HepG2 (cell line): ENCODE results near the gene COX5B. TPM values are rescaled to one million over a fixed set of nuclear protein-coding genes. Genes with fewer than 3 reads are reported as not detected.

Experiments
- ATAC-seq: fragments of 200-7000 bp; cut with Tn5 transposase; 3 replicates; pipeline ENCODE4 v1.9.1; 2020; ENCODE audit warnings: mild to moderate bottlenecking, moderate library complexity
- BruUV-seq: library from RNA; stranded (reverse); fragments of 400-500 nt; replicated peaks from 2 replicates; lab custom pipeline; 2021; lab: Mats Ljungman, UMichigan
- CTCF ChIA-PET: fragments of 300-600 bp; formaldehyde crosslinking; extraction: SDS; loops from one replicate; lab custom pipeline; 2021; ENCODE audit warnings: low total read pairs, inconsistent platforms, low intra/inter-chr PET ratio; lab: Yijun Ruan, JAX
- POLR2A ChIA-PET: fragments of 350-600 bp; sonication (Branson Sonifier 250); formaldehyde crosslinking; loops from one replicate; lab custom pipeline; 2020; ENCODE audit warnings: antibody characterized with exemption, inconsistent platforms; lab: Yijun Ruan, JAX
- DNase-seq: peaks from one replicate; pipeline ENCODE4 v3.0.0-alpha.2; 2015; ENCODE audit warnings: low spot score
- FAIRE-seq: peaks from 3 replicates; lab custom pipeline; 2011; peaks lifted over from hg19 to GRCh38; lab: Jason Lieb, UNC
- H2AFZ ChIP-seq: one replicate; pipeline ENCODE4 v1.6.1; 2011; ENCODE audit warnings: low read length, inconsistent platforms
- H3K27ac ChIP-seq: fragments of 300-600 bp; 3 replicates; pipeline ENCODE4 v1.8.0; 2011; ENCODE audit warnings: mixed run types, mild to moderate bottlenecking, mixed read lengths, low read length, inconsistent platforms; ENCODE audit not compliant: insufficient read depth; ENCODE audit errors: extremely low read length
- H3K27me3 ChIP-seq, 2 experiments: fragments of 200-600 bp in 1 of 2; 2 replicates in 1 of 2; 3 replicates in 1 of 2; pipeline versions ENCODE4 v1.6.0 to v1.8.0; 2011; ENCODE audit warnings: low read length in 2 of 2, mild to moderate bottlenecking in 2 of 2, moderate library complexity in 2 of 2, inconsistent platforms in 1 of 2; ENCODE audit not compliant: insufficient read depth in 2 of 2, control insufficient read depth in 1 of 2
- H3K36me3 ChIP-seq, 2 experiments: fragments of 200-600 bp in 1 of 2; replicated peaks in 1 of 2; 2 replicates in 1 of 2; 3 replicates in 1 of 2; pipeline versions ENCODE4 v1.5.1 to v1.8.0; 2011; ENCODE audit warnings: low read length in 2 of 2, inconsistent platforms in 1 of 2; ENCODE audit not compliant: insufficient read depth in 2 of 2, control insufficient read depth in 1 of 2
- H3K4me1 ChIP-seq: 2 replicates; pipeline ENCODE4 v1.5.1; 2012; ENCODE audit warnings: low read length, inconsistent platforms; ENCODE audit not compliant: insufficient read depth
- H3K4me2 ChIP-seq: 2 replicates; pipeline ENCODE4 v1.6.0; 2011; ENCODE audit warnings: low read depth, low read length, inconsistent platforms
- H3K4me3 ChIP-seq, 3 experiments: fragments of 200-600 bp in 1 of 3; sonication (generic), shearing (Covaris generic) in 1 of 3; replicated peaks in 1 of 3; 2 replicates each; pipeline ENCODE4 v1.5.1; 2011 to 2016; ENCODE audit warnings: low read length in 3 of 3, inconsistent platforms in 2 of 3, low read depth in 2 of 3, mild to moderate bottlenecking in 2 of 3, control low read depth in 1 of 3, mixed read lengths in 1 of 3; ENCODE audit not compliant: insufficient read depth in 1 of 3
- H3K79me2 ChIP-seq: one replicate; pipeline ENCODE4 v1.6.1; 2011; ENCODE audit warnings: low read length, inconsistent platforms; ENCODE audit not compliant: insufficient read depth
- H3K9ac ChIP-seq: 2 replicates; pipeline ENCODE4 v1.6.0; 2011; ENCODE audit warnings: mild to moderate bottlenecking, low read depth, low read length, inconsistent platforms; ENCODE audit not compliant: insufficient read depth
- H3K9me3 ChIP-seq: 2 replicates; pipeline ENCODE4 v1.5.1; 2012; ENCODE audit warnings: mild to moderate bottlenecking, low read length
- H4K20me1 ChIP-seq: 2 replicates; pipeline ENCODE4 v1.6.0; 2011; ENCODE audit warnings: inconsistent platforms, mild to moderate bottlenecking, low read length, moderate library complexity; ENCODE audit not compliant: insufficient read depth
- FOXK1 ChIP-seq: sonication (generic); formaldehyde crosslinking; IDR thresholded peaks from 2 replicates; pipeline ENCODE4 v1.4.0; 2020; ENCODE audit warnings: low read depth, missing genetic modification reagents, borderline replicate concordance
- PRPF4 ChIP-seq: fragments of 200-400 bp; formaldehyde crosslinking; IDR thresholded peaks from 2 replicates; pipeline ENCODE4 v1.6.1; 2016; ENCODE audit warnings: low read length, low read depth; ENCODE audit not compliant: poor library complexity, severe bottlenecking
- RCOR2 ChIP-seq: IDR thresholded peaks from 2 replicates; pipeline ENCODE4 v1.6.1; 2016; ENCODE audit warnings: missing biosample characterization, missing genetic modification reagents
- SALL1 ChIP-seq: sonication (generic); formaldehyde crosslinking; IDR thresholded peaks from 2 replicates; pipeline ENCODE4 v1.8.0; 2022; ENCODE audit warnings: mild to moderate bottlenecking, missing genetic modification reagents
- SMYD3 ChIP-seq: sonication (generic); formaldehyde crosslinking; IDR thresholded peaks from 2 replicates; pipeline ENCODE4 v1.8.1; 2023; ENCODE audit warnings: mild to moderate bottlenecking, missing genetic modification reagents
- TARDBP ChIP-seq: sonication (generic); formaldehyde crosslinking; IDR thresholded peaks from 2 replicates; pipeline ENCODE4 v1.8.0; 2022; ENCODE audit warnings: mild to moderate bottlenecking, missing genetic modification reagents
- ZFP1 ChIP-seq: IDR thresholded peaks from 2 replicates; pipeline ENCODE4 v1.6.1; 2016
- ZNF597 ChIP-seq: sonication (generic); formaldehyde crosslinking; IDR thresholded peaks from 2 replicates; pipeline ENCODE4 v1.5.0; 2020; ENCODE audit warnings: missing genetic modification reagents
- ZNF646 ChIP-seq: sonication (generic); formaldehyde crosslinking; IDR thresholded peaks from 2 replicates; pipeline ENCODE4 v1.9.0; 2021; ENCODE audit warnings: mild to moderate bottlenecking, missing genetic modification reagents
- ZNF703 ChIP-seq: sonication (generic); formaldehyde crosslinking; IDR thresholded peaks from 2 replicates; pipeline ENCODE4 v1.5.1; 2020; ENCODE audit warnings: missing genetic modification reagents, mild to moderate bottlenecking, moderate library complexity, borderline replicate concordance
- WGBS: methylation state at CpG from one replicate; pipeline ENCODE4 v1.1.6; 2017; ENCODE audit warnings: low lambda C conversion rate; 5-methylcytosine and 5-hydroxymethylcytosine counted together
- in situ Hi-C: cut with HindIII; loops from 2 replicates; pipeline ENCODE4 v1.10.0; 2017; ENCODE audit warnings: low pct_unique_long_range_greater_than_20kb; ENCODE audit not compliant: extremely low pct_ligation_motif_present
- intact Hi-C: fragments of 100-400 bp; cut with micrococcal nuclease; formaldehyde crosslinking; loops from one replicate; pipeline ENCODE4 v1.10.0; 2022; ENCODE audit not compliant: unreplicated experiment
- polyA plus RNA-seq, 8 experiments: library from polyadenylated mRNA; depleted of rRNA in 3 of 8; stranded (reverse) in 7 of 8; unstranded in 1 of 8; fragments of >200 nt; fragmentation: Illumina TruSeq in 4 of 8; extraction: Trizol in 4 of 8; gene quantifications; 2 replicates each; pipeline versions ENCODE4 v1.2.1 to v1.2.3, GENCODE V29; 2011 to 2016; ENCODE audit warnings: low read depth in 4 of 8, missing spikeins in 1 of 8, mixed read lengths in 1 of 8; ENCODE audit not compliant: insufficient read depth in 1 of 8
- total RNA-seq, 5 experiments: library from RNA; depleted of rRNA; stranded (reverse); fragments of >200 nt; fragmentation: Illumina TruSeq; extraction: Trizol; gene quantifications; 2 replicates each; pipeline ENCODE4 v1.2.3, GENCODE V29; 2016; ENCODE audit warnings: low read depth in 1 of 5
- TF ChIP-seq, protein P1 (sequence below): sonication (generic); formaldehyde crosslinking; IDR thresholded peaks from 2 replicates; pipeline ENCODE4 v1.4.0; 2020; ENCODE audit warnings: missing genetic modification reagents

COX5B gene
- total and polyA plus RNA-seq, 2 of the 13 experiments (the other 11 are each of a cell fraction or from before 2014, with no cell fraction given) = 453 to 536 TPM

GRCh38 chr2:97663626-97663961 is 17.7 kb downstream of the COX5B start (continued):
- peak; percentile 22; the same call in 1 of the 2 replicates for TF ChIP-seq TARDBP (CRISPR knock-in tag)

GRCh38 chr2:97663962-97664635 is 18.2 kb downstream of the COX5B start, which contains the start of gene ACTR1B:
Gene ACTR1B, minus strand, starts transcription at chr2:97664044. Its CDS starts 154 bp downstream, at chr2:97663890.
- ChIA-PET POLR2A (interaction anchor here (0.6 to 8.2 kb wide), 10 partner anchors 12 to 1597 kb away, joined by 3 to 298 read pairs (median 4); partner anchors contain the start of genes ANKRD36B, C2orf15 and COX5B), CTCF (interaction anchor here (1.2 to 2.6 kb wide), 2 partner anchors 33 to 73 kb away, joined by 4 to 10 read pairs; no protein-coding TSS in a partner anchor)
- peaks cover 44% of the 10 kb centered on the region for H3K4me1 ChIP-seq
- no peaks in the 10 kb centered on the region for H3K9me3 ChIP-seq
- H3K4me3 ChIP-seq = peak within 1 kb of the TSS; percentile 80 to 96 (median 87)
- peak within 1 kb of the TSS; percentile 92 for H3K27ac ChIP-seq
- H3K36me3 ChIP-seq = peaks cover 5 to 11% of the 10 kb centered on the region in 2 experiments; a peak in 4 of 5 replicates
- peaks cover 9% of the 10 kb centered on the region; the same call in 1 of the 2 replicates for H4K20me1 ChIP-seq
- H3K27me3 ChIP-seq = no peaks in the 10 kb centered on the region; a peak in 1 of 5 replicates
- H3K9ac ChIP-seq = peak within 1 kb of the TSS; percentile 91
- in situ Hi-C loops (loop anchor here (5.0 to 25.0 kb wide), 2 partner anchors 77 to 1602 kb away; partner anchors contain the start of gene ANKRD36B), intact Hi-C loops (loop anchor here (2.0 kb wide), 2 partner anchors 17 to 73 kb away; partner anchors contain the start of gene COX5B)
- H3K4me2 ChIP-seq = peak within 1 kb of the TSS; percentile 92
- FAIRE-seq (peak; percentile 76), ATAC-seq (peak; percentile 91), DNase-seq (peak; percentile 98)
- under 1% methylated on average over 39 of the region's 60 CpGs for WGBS
- BruUV-seq = no TSS peak
- H2AFZ ChIP-seq = peak within 1 kb of the TSS; percentile 29
- peaks cover 20% of the 10 kb centered on the region for H3K79me2 ChIP-seq
- no peak; the same call in 1 of the 2 replicates for TF ChIP-seq ZNF703 (CRISPR knock-in tag)
- TF ChIP-seq PRPF4 = no peak
- peak; percentile 59; the same call in 1 of the 2 replicates for TF ChIP-seq FOXK1 (CRISPR knock-in tag)
- no peak; the same call in 1 of the 2 replicates for TF ChIP-seq ZNF646 (CRISPR knock-in tag)
- TF ChIP-seq ZFP1 (CRISPR knock-in tag) = no peak
- TF ChIP-seq RCOR2 (CRISPR knock-in tag) = peak; percentile 27; the same call in 1 of the 2 replicates
- TF ChIP-seq, protein P1, sequence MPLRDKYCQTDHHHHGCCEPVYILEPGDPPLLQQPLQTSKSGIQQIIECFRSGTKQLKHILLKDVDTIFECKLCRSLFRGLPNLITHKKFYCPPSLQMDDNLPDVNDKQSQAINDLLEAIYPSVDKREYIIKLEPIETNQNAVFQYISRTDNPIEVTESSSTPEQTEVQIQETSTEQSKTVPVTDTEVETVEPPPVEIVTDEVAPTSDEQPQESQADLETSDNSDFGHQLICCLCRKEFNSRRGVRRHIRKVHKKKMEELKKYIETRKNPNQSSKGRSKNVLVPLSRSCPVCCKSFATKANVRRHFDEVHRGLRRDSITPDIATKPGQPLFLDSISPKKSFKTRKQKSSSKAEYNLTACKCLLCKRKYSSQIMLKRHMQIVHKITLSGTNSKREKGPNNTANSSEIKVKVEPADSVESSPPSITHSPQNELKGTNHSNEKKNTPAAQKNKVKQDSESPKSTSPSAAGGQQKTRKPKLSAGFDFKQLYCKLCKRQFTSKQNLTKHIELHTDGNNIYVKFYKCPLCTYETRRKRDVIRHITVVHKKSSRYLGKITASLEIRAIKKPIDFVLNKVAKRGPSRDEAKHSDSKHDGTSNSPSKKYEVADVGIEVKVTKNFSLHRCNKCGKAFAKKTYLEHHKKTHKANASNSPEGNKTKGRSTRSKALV (CRISPR knock-in tag) = peak; percentile 77
- peak; percentile 78; the same call in 1 of the 2 replicates for TF ChIP-seq SALL1 (CRISPR knock-in tag)
- no peak for TF ChIP-seq SMYD3 (CRISPR knock-in tag)
- no peak for TF ChIP-seq ZNF597
